ENCODE data around the gene VEZT.

VEZT gene

DNA sequence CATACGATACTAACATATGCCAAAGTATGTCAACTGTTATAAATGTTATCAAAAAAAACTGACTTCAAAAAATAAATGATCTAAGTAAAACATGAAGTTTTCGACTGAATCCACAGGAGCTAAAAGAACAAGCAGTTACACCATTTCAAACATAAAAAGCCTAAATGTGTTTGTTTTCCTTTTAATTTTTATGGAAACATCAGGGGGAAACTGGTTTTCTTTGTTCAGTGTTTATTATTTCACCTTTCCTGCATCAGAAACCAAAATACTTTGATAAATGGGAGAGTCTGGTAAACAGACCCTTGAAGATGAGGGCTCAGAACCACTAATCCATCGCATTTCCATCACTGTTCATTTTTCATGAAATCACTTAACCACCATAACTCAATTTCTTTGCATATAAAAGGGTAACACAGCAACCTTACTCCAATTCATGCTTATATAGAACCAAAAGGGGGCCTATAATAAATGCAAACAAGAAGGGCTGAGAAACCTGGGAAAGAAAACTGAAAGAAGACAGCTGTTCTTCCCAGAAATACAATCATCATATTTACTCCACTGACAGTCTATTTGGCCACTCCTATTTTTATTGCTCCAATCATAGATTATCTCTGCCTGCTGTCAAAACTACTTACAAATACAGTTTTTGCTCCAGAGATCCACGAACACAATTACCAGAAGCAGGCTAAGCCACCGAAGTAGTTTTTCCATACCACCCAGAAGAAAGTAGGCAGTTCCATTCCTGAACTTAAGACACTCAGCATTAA is 17.3 kb upstream of the VEZT start:
- no peak for DNase-seq

DNA sequence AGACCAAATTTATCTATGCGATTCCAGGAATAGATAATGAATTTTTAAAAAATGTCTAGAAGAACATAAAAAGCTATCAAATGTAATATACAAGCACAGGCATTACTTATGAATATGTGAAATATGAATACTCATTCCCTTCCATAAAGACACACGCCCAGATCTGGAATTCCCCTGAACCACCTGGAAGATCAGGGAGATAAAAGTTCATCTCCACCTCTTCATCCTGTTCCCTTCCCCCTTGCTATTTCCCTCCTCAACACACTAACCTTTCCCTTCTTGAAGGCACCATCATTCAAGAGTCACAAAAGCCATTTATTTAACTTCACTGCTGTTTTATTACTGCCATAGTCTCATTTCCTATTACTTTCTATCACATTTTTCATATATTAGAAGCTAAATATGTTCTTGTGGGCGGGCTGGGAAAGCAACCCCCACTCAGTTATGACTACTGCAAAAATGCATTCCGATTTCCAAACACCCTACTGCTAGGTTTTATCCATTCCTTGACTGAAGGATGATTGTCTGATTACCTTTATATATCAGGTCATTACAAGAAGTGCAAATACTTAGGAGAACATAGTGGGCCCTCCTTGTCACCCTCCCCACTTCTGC is 16.4 kb upstream of the VEZT start:
- DNase-seq, result no peak

DNA sequence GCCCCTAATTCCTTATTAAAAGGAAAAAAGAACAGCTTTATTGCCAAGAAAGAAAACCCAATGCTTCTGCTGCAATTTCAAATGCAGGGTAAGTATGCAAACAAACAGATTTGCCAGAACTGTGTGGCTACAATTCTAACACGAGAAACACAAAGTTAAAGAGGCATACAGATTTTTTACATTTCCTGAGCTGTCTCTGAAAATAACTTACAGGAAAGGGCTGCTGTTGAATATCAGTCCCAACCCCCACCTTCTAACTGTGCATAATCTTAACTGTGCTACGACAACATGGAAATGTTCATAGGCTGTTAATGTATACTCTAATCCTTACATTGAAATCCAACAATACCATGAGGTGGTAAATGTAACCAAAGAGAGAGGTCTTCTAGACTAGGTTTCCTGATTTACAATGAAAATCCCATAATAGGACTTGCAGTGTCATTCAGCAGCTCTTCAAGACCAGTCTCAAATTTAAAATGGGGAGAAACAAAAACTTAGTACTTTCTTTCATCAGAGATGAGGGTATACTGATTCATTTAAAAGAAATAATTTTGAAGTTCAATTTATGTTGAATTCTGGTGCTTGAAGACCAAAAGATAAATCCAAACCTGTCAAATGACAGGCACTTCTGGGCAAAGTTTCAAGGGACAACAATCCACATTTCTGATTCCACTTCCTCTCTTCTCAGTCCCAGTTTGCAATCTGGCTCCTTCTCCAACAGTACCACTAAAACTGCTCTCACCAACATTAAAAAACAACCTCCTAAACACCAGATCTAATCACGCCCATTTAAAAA is 14.7 kb upstream of the VEZT start:
- no peak for DNase-seq

DNA sequence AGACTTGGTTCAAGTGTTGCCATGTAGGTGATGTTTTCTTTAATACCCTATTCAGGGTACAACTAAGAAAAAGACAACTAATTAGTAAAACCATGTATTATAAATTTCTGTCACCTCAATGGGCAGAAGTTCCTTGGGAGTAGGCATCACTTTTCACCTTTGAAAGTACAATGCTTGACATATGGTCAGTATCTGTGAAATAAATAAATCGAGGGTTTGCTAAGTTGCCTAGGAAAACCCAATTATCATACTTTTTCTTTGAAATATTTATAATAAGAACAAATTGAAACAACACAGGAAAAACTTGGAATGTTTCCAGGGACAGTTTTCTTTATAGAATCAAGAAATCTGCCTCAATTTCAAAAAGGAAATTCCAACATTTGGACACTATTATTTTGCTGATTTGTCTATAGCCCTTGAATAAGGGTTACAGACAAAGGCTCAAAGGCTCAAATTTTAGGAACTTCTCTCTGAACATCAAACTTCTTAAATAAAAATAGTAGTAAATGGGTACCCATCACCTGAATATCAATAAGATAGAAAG is 14.0 kb upstream of the VEZT start:
- no peak for DNase-seq

DNA sequence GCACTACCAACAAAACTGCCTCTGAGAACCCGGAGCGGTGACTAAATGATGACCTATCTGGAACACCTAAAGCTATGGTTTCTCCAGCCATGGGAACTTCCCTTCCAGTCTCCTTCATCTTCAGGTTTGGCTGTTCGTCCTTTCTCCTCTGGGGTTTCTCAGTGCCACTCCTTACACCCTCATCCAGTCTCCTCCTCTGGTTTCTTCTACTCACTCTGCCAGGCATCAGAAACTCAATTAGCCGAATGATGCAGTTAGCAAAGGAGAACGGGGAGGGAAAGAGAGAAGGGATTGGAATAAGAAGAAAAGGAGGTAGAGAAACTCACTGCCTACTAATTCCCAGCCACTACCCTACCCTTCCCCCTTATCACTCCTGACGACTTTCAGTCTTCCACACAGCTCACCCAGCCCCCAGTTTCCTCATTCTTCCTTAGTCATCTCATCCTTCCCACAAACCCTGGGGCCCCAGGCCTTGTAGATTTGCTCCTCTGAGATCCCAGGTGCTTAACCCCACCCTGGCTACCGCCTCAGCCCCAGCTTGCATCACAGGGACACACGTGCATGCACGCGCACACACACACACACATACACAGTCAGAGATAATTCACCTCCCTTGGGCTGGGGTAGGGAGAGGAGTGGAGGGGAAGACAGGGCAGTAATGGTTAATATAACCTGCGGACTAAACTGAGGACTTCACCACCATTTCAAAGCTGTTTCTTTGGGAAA is 13.3 kb upstream of the VEZT start:
- DNase-seq, result no peak

DNA sequence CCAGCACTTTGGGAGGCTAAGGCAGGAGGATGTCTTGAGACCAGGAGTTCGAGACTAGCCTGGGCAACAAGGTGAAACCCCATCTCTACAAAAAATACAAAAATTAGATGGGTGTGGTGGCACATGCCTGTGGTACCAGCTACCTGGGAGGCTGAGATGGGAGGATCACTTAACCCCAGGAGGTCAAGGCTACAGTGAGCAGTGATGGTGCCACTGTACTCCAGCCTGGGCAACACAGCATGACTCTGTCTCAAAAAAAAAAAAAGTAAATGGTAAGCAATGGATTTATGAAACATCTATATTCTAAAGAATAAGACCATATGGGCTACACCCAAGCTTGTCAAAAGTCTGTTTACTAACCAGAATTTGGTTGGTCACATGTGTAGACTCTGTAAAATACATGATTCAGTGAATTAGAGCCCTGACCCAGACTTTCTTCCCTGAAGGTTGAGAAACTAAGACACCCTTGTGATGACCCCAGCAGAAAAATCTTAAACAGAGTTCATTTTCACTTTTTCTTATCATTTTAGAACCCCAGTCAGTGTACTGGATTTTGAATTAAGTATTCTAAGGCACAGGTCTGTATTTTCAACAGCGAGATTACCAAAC is 12.5 kb upstream of the VEZT start:
- DNase-seq, result no peak

DNA sequence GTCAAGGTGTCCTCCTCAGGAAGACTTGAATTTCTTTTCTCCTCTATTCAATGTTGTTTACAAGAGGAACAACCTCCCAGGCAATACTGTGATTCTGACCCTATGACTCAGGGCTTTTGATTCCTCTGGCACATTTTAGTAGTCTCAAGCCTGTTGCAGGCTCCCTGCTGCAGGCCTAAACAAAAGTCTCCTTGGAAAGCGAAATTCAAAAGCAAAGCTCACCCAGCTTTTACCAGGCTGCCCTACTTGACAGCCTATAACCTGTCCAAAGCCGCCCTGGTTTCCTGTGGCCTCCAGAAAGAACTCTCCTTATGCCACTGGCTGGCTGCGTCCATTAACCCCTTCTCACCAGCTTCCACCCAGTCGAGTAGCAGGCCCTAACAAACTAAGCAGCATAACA is 11.9 kb upstream of the VEZT start:
- no peak for DNase-seq

DNA sequence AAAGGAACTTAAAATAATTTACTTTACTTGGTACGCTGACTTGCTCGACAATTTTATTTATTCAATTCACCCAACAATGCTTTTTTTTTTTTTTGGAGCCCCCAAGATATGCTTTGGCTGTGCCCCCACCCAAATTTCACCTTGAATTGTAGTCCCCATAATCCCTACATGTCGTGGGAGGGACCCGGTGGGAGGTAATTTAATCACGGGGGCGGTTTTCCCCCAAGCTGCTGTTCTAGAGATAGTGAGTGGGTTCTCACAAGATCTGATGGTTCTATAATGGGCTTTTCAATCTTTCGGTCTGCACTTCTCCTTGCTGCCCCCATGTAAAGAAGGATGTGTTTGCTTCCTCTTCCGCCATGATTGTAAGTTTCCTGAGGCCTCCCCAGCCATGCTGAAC is 10.7 kb upstream of the VEZT start:
- DNase-seq, result no peak

DNA sequence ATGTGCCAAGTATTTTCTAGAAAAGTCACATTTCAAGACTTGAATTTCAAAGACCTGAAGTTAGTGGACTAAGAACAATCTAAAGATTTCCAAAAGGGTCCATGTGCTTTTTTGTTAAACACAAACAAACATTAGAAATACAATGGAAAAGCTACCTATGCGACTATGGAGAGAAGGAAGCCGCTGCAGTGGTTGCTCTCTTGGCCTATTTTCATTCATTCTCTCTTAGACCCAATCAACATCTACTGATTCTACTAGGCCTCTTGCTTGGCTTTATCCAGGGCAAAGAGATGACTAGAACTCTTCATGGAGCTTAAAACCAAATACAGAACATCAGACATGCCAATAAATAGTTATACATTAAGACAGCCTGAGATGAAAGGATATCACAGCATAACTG is 10.2 kb upstream of the VEZT start:
- no peak for DNase-seq

DNA sequence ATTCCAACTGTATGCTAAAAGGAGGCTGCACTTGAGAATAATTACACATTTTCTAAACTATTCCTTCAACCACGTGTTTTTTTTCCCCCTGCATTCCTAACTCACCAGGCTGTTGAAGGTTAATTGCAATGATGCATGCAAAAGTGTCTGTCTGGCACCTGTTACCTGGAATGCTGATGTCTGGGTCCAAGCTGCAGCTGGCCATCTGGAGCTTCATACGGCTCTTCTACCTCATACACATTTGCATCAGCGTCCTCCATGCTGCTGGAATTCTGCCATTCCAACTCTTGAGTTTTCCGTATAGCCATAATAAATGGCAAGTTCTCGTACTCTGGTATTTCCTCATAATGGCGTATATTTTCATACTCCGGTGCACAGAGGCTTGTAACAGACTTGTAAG is 8.9 kb upstream of the VEZT start:
- no peak for DNase-seq

DNA sequence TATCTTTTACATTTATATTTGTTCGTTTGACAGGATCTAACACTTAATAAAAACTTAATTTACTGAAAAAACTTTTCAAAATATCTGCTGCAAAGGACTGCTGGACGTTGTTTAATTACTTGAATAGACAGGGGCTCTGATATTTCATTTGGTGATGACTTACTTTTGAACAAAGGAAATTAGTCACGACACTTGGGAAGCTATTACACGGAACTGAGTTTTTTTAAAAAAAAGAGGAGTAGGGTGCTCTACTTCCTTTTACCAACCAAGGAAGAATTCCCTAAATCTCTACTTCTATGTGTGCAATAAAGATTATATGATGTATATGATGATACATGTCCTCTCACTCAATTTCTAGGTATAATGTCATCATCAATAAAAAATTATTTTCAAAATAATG is 5.0 kb upstream of the VEZT start:
- no peak for DNase-seq

DNA sequence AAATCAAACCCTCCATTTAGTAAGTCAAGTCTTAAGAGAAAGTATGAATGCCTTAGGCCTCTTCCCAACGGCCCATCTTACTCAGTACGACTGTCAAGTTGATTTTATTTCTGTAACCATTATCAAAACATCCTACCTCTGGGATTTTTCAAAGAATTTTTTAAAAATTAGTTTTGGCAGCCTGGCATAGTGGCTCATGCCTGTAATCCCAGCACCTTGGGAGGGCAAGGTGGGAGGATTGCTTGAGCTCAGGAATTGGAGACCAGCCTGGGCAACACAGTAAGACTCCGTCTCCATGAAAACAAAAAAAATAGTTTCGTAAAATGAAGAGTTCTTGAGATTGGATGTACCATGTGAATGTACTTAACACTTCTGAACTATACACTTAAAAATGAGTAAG is 4.5 kb upstream of the VEZT start:
- no peak for DNase-seq

DNA sequence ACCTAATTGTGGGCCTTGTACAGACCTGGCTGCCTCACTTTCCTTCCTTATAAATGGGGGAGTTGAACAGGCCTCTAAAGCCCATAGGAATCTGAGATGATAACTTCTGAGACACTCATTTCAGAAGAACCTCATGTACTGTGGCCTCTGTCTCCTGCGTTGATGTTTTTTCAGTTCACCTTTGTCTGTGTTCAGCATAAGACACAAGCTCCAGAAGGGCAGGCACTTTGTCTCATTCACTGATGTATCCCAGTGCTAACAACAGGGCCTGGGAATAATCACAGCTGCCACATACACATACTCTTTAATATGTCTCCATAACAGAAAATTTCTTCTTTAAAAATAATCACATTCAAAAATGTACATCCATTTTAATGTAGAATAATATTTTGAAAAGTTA is 3.7 kb upstream of the VEZT start:
- no peak for DNase-seq

DNA sequence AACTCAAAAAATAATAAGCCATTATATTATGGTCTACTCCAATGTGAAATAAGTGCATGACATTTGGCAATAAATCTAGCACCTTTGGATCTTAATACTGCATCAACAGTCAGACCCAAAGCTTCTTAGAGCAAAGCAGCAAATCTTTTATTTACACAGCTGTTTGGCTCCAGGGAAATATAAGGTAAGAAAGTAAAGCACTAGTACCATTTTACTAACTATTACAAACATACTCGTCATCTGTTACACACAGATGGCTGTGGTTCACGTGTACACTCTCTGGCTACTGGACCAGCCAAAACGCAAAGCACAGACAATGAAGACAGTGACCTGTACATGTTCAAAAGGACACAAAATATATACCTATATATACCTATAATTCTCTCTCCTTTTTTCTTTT is 3.1 kb upstream of the VEZT start:
- DNase-seq, result no peak

DNA sequence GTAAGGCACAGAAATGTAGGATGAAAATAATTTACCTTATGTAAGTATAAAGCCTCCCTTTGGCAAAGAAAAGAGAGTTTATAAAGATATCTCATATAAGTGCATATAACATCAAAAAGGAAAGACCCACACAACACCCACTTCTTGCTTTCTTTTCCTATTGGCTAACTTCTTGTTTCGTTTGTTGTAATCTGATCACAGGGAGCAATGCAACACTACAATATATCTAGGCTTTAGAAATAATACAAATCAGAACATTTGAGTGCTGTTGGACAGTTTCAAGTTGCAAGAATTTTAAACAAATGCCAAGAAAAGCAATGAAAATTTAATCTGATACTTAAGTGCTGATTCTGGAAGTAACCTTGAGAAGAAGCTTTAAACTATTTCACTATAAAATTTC is 1.7 kb upstream of the VEZT start:
- no peak for DNase-seq

DNA sequence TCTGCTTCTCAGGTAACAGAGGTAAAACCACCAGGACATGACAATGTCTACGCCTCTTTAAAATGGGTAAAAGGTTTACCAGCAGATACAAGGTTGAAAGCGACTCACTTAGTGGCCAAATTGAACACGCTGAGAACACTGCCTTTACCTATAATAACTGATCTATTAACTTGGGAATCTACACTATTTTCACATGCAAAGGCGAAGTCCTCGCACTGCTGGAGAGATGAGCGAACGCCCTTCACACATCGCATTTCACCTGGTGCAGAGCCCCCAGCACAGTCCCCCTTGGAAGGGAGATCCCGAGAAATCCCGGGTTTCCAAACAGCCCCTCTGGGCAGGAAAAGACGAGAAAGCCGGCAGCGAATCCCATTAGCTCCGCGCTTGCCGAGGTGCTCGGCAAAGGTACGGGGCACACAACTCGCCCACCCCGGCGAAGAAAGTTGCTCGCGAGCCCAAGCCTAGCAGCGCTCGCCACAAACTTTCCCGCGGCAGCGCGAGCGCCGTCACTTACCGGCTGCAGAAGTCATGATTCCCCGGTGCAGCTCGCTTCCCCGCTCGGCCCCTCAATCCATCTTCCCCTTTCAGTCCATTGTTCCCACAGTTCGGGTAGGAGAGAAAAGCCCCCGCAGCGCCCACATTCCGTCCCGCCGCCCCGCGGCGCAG is 763 bp upstream of the VEZT start:
- DNase-seq, result no peak

DNA sequence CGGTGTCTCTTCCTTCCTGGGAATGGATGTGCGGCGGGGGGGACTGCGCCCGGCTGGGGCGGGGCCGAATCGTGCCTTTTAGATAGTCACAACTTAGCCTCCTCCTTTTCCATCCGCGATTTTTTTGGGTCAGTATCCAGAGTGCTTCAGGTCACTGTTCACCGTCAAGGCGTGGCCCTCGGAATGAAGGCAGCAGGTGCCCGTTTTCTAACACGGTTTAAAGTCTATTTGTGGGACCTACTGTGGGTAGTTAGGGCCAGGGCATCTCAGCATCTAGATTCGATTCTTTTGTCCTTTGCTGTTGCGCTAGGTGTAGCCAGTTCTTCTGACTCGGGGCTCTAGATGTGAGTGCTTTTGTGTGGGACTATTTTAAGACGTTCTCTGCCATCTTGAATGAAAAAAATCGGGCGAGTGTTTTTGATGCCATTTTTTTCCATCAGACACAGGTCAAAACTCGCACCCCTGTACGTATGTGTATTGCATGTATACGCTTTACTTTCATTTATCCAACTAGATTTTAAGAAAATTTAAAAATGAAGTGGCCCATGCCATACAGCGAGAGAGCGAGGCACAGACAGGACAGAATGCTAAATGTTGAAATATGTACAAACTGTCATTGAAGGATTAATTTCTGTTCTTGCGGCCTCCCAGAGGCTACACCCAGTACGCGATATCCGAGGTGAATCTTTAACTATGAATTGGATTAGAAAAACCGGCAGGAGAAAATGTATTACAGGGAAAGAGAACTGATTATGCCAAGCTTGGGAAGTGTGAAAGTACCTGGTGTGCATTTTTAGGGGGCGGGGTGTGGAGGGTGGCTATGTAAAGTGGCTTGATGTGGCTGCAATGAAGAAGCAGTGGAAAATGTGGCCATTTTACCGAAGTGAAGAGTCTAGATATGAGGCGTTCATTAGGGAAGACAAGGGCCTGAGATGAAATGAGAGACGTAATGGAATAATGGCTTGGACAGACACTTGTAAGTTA is 835 bp downstream of the VEZT start:
- peak; percentile 8 for DNase-seq

DNA sequence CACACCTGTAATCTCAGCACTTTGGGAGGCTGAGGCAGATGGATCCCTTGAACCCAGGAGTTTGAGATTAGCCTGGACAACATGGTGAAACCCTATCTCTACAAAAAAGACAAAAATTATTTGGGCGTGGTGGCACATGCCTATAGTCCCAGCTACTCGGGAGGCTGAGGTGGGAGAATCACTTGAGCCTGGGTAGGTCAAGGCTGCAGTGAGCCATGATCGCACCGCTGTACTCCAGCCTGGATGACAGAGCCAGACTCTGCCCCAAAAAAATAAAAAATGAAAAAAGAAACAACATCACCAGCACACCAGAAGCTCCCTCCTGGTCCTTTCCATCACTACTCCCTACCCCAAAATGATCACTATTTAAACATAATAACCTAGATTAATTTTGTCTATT is 2.6 kb downstream of the VEZT start:
- DNase-seq, result no peak

DNA sequence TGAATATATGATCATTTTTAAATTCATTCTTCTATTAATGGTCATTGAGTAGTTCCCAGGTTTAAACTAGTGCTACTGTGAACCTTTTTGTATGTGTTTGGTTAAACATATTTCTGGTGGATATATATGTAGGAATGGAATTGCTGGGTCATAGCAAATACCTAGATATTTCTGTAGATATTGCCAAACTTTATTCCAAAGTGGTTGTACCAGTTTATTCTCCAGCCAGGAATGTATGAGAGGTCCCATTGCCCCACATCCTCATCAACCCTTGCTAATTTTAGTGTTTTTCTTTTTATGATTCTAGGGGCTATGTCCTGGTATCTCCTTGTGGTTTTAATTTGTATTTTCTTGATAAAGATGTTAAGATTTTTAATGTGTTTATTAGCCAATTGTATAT is 3.1 kb downstream of the VEZT start:
- DNase-seq, result no peak

DNA sequence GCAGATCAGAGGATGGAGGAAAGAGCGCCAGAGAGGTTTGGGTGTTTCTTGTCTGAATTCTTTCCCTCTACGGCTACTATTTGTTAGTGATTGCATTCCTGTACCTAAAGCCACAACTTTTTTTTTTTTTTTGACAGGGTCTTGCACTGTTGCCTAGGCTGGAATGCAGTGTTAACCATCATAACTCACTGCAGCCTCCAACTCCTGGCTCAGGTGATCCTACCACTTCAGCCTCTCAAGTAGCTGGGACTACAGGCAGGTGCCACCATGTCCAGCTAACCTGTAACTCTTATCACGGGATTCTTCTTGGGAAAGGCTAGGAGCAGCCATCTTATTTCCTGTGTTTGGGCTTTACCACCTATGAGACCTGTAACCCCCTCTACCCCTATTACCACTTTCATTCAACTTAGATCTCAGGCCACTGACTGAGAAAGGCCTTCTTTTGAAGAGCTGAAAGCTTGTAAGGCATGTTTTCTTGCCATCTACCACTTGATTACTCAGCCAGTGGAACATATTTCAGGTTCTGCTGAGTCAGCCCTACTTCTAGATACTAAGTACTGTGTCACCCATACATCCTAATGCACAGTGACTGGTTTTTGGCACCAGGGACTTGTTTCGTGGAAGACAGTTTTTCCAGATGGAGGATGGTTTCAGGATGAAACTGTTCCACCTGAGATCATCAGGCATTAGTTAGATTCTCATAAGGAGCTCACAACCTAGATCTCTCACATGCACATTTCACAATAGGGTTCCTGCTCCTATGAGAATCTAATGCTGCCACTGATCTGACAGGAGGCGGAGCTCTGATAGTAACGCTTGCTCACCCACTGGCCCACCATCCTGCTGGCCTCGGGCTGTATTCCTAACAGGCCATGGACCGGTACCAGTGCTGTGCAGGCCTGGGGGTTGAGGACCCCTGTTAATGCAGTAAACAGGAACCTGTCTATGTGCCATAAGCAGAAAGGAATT is 6.9 kb downstream of the VEZT start:
- no peak for DNase-seq
